GM12873 (cell line): ENCODE results near the gene VDAC1.

Experiments
- CTCF ChIP-seq: IDR thresholded peaks from 2 replicates; pipeline ENCODE4 v1.5.1; 2012; ENCODE audit warnings: low read depth, mild to moderate bottlenecking, moderate library complexity, low read length, control low read depth; ENCODE audit not compliant: insufficient read depth; ENCODE audit errors: missing control alignments

The VDAC1 gene

GRCh38 chr5:133938929-133939328 is 65.8 kb downstream of the VDAC1 start:
- TF ChIP-seq CTCF = no peak

- no peak for TF ChIP-seq CTCF
Observed at GRCh38 chr5:133938039-133938821, 66.5 kb downstream of the VDAC1 start.

GRCh38 chr5:133936651-133937015 is 68.1 kb downstream of the VDAC1 start:
- TF ChIP-seq CTCF = no peak

DNA sequence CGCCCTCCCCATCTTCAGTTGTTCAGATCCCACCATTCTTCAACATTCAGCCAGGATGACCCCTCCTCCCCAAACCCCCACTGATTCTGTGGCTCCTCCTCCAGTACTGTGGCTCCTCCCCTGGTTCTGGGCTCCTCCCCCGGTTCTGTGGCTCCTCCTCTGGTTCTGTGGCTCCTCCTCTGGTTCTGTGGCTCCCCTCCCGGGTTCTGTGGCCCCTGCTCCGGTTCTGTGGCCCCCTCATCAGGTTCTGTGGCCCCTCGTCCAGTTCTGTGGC is 69.2 kb downstream of the VDAC1 start:
- TF ChIP-seq CTCF = no peak

- TF ChIP-seq CTCF = no peak
Observed at GRCh38 chr5:133934822-133935666, 69.7 kb downstream of the VDAC1 start.

- TF ChIP-seq CTCF = no peak
Observed at GRCh38 chr5:133934311-133934710, 70.5 kb downstream of the VDAC1 start.

- TF ChIP-seq CTCF = no peak
Observed at GRCh38 chr5:133933670-133934295, 71.0 kb downstream of the VDAC1 start.
